HUDEP-2 (cell line): ENCODE data around the gene BCL3.
A peak's percentile ranks its signal among the peaks of the same experiment; 100 is the strongest.
"Not testable (repeated sequence)": the region's sequence is repeated elsewhere in the genome, so short reads cannot be mapped to it uniquely, and the experiment has no call there.

ENCODE experiments used
- DNase-seq, 76 experiments: peaks; one replicate each; lab custom pipeline; 2025; ENCODE audit not compliant: unreplicated experiment in 76 of 76; lab: John Stamatoyannopoulos, UW

The BCL3 gene

GRCh38 chr19:44748426-44749254 is at the start of gene BCL3:
Gene BCL3 (plus strand): TSS chr19:44748708. CDS start chr19:44748791, 83 bp downstream.
- DNase-seq = peak in 34 of 76 experiments; percentile 15 to 70 (median 50)

GRCh38 chr19:44700547-44700946 is 48.0 kb upstream of the BCL3 start:
- DNase-seq = no peak

- no peak for DNase-seq
Measured at GRCh38 chr19:44701228-44701627, 47.3 kb upstream of the BCL3 start.

- DNase-seq = no peak
Measured at GRCh38 chr19:44702551-44703176, 45.8 kb upstream of the BCL3 start.

GRCh38 chr19:44703336-44704078 is 45.0 kb upstream of the BCL3 start:
- DNase-seq = no peak

- DNase-seq = no peak
Measured at GRCh38 chr19:44704982-44705381, 43.5 kb upstream of the BCL3 start.

GRCh38 chr19:44705502-44706010 is 43.0 kb upstream of the BCL3 start:
- DNase-seq = no peak

GRCh38 chr19:44706506-44707236 is 41.8 kb upstream of the BCL3 start:
- no peak for DNase-seq

GRCh38 chr19:44707794-44708193 is 40.7 kb upstream of the BCL3 start:
- no peak for DNase-seq

GRCh38 chr19:44708940-44709339 is 39.6 kb upstream of the BCL3 start:
- no peak for DNase-seq

GRCh38 chr19:44709434-44710266 is 38.9 kb upstream of the BCL3 start:
- DNase-seq = not testable (repeated sequence)

- no peak for DNase-seq
Measured at GRCh38 chr19:44710483-44710882, 38.0 kb upstream of the BCL3 start.

GRCh38 chr19:44712864-44713515 is 35.5 kb upstream of the BCL3 start:
- no peak for DNase-seq

- DNase-seq = no peak
Measured at GRCh38 chr19:44714597-44715169, 33.8 kb upstream of the BCL3 start.

- DNase-seq = no peak
Measured at GRCh38 chr19:44717603-44718002, 30.9 kb upstream of the BCL3 start.

- DNase-seq = no peak
Measured at GRCh38 chr19:44718441-44719261, 29.9 kb upstream of the BCL3 start.

- no peak for DNase-seq
Measured at GRCh38 chr19:44719262-44719701, 29.2 kb upstream of the BCL3 start.

- not testable (repeated sequence) for DNase-seq
Measured at GRCh38 chr19:44720396-44720795, 28.1 kb upstream of the BCL3 start.
